CD14-positive monocyte (primary cell): ENCODE measurements around the gene SMIM29. TPM values are rescaled to one million over a fixed set of nuclear protein-coding genes. Genes with fewer than 3 reads are reported as not detected.

Experiments used
- DNase-seq, 3 donors: peaks; one replicate each; pipeline ENCODE4 v3.0.0-alpha.2; 2011 to 2022
- H2AFZ ChIP-seq: 2 replicates; pipeline ENCODE4 v1.6.0; 2012; ENCODE audit warnings: mild to moderate bottlenecking, low read depth, low read length, inconsistent platforms; ENCODE audit not compliant: insufficient read depth, poor library complexity, severe bottlenecking
- H3K27ac ChIP-seq, 2 donors: 1 replicate in 1 of 2; 2 replicates in 1 of 2; pipeline ENCODE4 v1.5.1; 2012 to 2013; ENCODE audit warnings: low read length in 2 of 2, control low read depth in 1 of 2, inconsistent platforms in 1 of 2, low read depth in 1 of 2, mild to moderate bottlenecking in 1 of 2
- H3K27me3 ChIP-seq, 2 donors: one replicate each; pipeline versions ENCODE4 v1.6.0 to v1.6.1; 2011 to 2013; ENCODE audit warnings: low read length in 2 of 2; ENCODE audit not compliant: control insufficient read depth in 2 of 2, insufficient read depth in 2 of 2
- H3K36me3 ChIP-seq, 2 donors: replicated peaks in 1 of 2; 1 replicate in 1 of 2; 2 replicates in 1 of 2; pipeline versions ENCODE4 v1.5.1 to v1.6.1; 2012 to 2013; ENCODE audit warnings: low read length in 2 of 2, control low read depth in 1 of 2, inconsistent platforms in 1 of 2, mild to moderate bottlenecking in 1 of 2; ENCODE audit not compliant: insufficient read depth in 2 of 2, control insufficient read depth in 1 of 2
- H3K4me1 ChIP-seq, 2 donors: 1 replicate in 1 of 2; 2 replicates in 1 of 2; pipeline versions ENCODE4 v1.5.1 to v1.6.1; 2012 to 2013; ENCODE audit warnings: low read length in 2 of 2, control low read depth in 1 of 2, inconsistent platforms in 1 of 2, mild to moderate bottlenecking in 1 of 2, moderate library complexity in 1 of 2; ENCODE audit not compliant: insufficient read depth in 2 of 2, control insufficient read depth in 1 of 2
- H3K4me2 ChIP-seq: replicated peaks from 2 replicates; pipeline ENCODE3; 2012; ENCODE audit warnings: low read length, moderate library complexity, mild to moderate bottlenecking; ENCODE audit not compliant: poor library complexity, severe bottlenecking; ENCODE audit errors: extremely low read depth
- H3K4me3 ChIP-seq, 3 experiments: fragments of 200-600 bp in 1 of 3; sonication (generic) in 1 of 3; replicated peaks in 1 of 3; 1 replicate in 2 of 3; 2 replicates in 1 of 3; pipeline ENCODE4 v1.5.1; 2011 to 2013; ENCODE audit warnings: low read length in 3 of 3, mild to moderate bottlenecking in 3 of 3, control low read depth in 2 of 3, low read depth in 2 of 3, inconsistent platforms in 1 of 3, moderate library complexity in 1 of 3
- H3K79me2 ChIP-seq: 2 replicates; pipeline ENCODE4 v1.6.0; 2012; ENCODE audit warnings: mild to moderate bottlenecking, control low read depth, inconsistent platforms, low read length, moderate library complexity; ENCODE audit not compliant: insufficient read depth
- H3K9ac ChIP-seq: 2 replicates; pipeline ENCODE4 v1.6.0; 2017; ENCODE audit warnings: low read length, mild to moderate bottlenecking; ENCODE audit not compliant: insufficient read depth, poor library complexity, severe bottlenecking
- H3K9me3 ChIP-seq, 2 donors: replicated peaks in 1 of 2; 1 replicate in 1 of 2; 2 replicates in 1 of 2; pipeline versions ENCODE4 v1.5.1 to v1.6.1; 2012 to 2013; ENCODE audit warnings: low read length in 2 of 2, control low read depth in 1 of 2; ENCODE audit not compliant: control insufficient read depth in 1 of 2, insufficient read depth in 1 of 2
- H4K20me1 ChIP-seq: 2 replicates; pipeline ENCODE4 v1.6.0; 2012; ENCODE audit warnings: mild to moderate bottlenecking, low read length, control low read depth, moderate library complexity; ENCODE audit not compliant: insufficient read depth
- H3K27ac Mint-ChIP-seq, 7 donors: one replicate each; pipeline ENCODE4 v1.8.0; 2020; ENCODE audit warnings: mild to moderate bottlenecking in 7 of 7, mixed read lengths in 7 of 7, moderate library complexity in 6 of 7, inconsistent platforms in 2 of 7
- H3K27me3 Mint-ChIP-seq, 3 donors: one replicate each; pipeline ENCODE4 v1.8.0; 2021 to 2022; ENCODE audit warnings: low read depth in 3 of 3, mild to moderate bottlenecking in 3 of 3, mixed read lengths in 3 of 3, moderate library complexity in 3 of 3, inconsistent platforms in 1 of 3
- H3K36me3 Mint-ChIP-seq, 2 donors: one replicate each; pipeline ENCODE4 v1.8.0; 2020; ENCODE audit warnings: mixed read lengths in 2 of 2, inconsistent platforms in 1 of 2, mild to moderate bottlenecking in 1 of 2
- H3K4me1 Mint-ChIP-seq: one replicate; pipeline ENCODE4 v1.8.0; 2020; ENCODE audit warnings: mild to moderate bottlenecking, mixed read lengths
- H3K4me3 Mint-ChIP-seq, 2 donors: one replicate each; pipeline ENCODE4 v1.8.0; 2020; ENCODE audit warnings: mild to moderate bottlenecking in 2 of 2, mixed read lengths in 2 of 2, moderate library complexity in 1 of 2
- H3K9me3 Mint-ChIP-seq, 7 donors: one replicate each; pipeline ENCODE4 v1.8.0; 2020 to 2022; ENCODE audit warnings: mixed read lengths in 7 of 7, mild to moderate bottlenecking in 6 of 7, moderate library complexity in 6 of 7, inconsistent platforms in 2 of 7
- CTCF ChIP-seq: fragments of 200-600 bp; IDR thresholded peaks from one replicate; pipeline ENCODE4 v1.8.0; 2022; ENCODE audit warnings: antibody characterized with exemption, mild to moderate bottlenecking
- WGBS: methylation state at CpG from one replicate; pipeline ENCODE4 v1.1.5; 2013; ENCODE audit warnings: missing lambda C conversion rate; ENCODE audit not compliant: insufficient coverage; 5-methylcytosine and 5-hydroxymethylcytosine counted together
- intact Hi-C, 2 donors: fragments of 100-400 bp; cut with micrococcal nuclease; formaldehyde crosslinking; loops; one replicate each; pipeline versions ENCODE4 v1.15.0 to v1.15.1; 2023
- polyA plus RNA-seq, 3 donors: library from polyadenylated mRNA; depleted of rRNA in 1 of 3; unstranded in 2 of 3; stranded (reverse) in 1 of 3; fragments of 300-500 nt in 2 of 3; fragments of >200 nt in 1 of 3; fragmentation: Illumina TruSeq in 2 of 3; gene quantifications; 1 replicate in 2 of 3; 2 replicates in 1 of 3; pipeline ENCODE4 v1.2.3, GENCODE V29; 2012 to 2021

Gene SMIM29
- polyA plus RNA-seq, 3 donors: 57.2 to 66.7 (median 60.5) TPM

DNA sequence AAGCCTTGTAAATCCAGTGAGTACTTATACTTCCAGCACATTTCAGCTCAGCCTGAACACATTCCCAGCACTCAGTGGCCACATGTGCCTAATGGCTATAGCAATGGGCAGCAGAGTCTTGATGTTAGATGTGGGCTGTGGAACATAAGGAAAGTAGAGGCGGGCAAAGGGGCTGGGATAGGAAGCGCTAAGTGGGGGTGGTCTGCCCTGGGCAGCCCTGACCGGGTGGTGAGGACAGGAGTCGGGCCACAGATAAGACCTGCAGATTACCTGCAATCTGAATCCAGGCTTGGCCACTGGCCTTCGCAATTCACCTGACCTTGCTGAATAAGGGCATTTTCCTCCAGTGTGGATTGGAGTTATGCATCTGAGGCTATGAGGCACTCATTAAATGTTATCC lies 23.3 kb downstream of the SMIM29 start:
- peaks cover 48% of the 10 kb centered on the region for H3K4me1 Mint-ChIP-seq
- H3K9ac ChIP-seq: no peak overlapping the region
- H2AFZ ChIP-seq: no peak overlapping the region
- no peak for TF ChIP-seq CTCF
- H3K27ac ChIP-seq: no peak overlapping the region
- peaks cover 28 to 33% of the 10 kb centered on the region in 2 donors for H3K4me1 ChIP-seq
- no peaks in the 10 kb centered on the region for H3K9me3 ChIP-seq
- no peaks in the 10 kb centered on the region for H3K27me3 ChIP-seq
- 95% methylated on average over 4 of the region's 5 CpGs for WGBS
- H3K4me2 ChIP-seq: no peak overlapping the region
- H3K4me3 Mint-ChIP-seq: no peak overlapping the region
- H3K79me2 ChIP-seq: no peaks in the 10 kb centered on the region
- intact Hi-C loops: no loop called here
- H3K36me3 ChIP-seq: no peaks in the 10 kb centered on the region
- H3K27me3 Mint-ChIP-seq: peaks cover 0 to 10% (median 0%) of the 10 kb centered on the region in 3 donors
- H3K36me3 Mint-ChIP-seq: peaks cover 0 to 2% of the 10 kb centered on the region in 2 donors
- H4K20me1 ChIP-seq: no peaks in the 10 kb centered on the region
- H3K9me3 Mint-ChIP-seq: peaks cover 0 to 2% (median 0%) of the 10 kb centered on the region in 7 donors
- H3K27ac Mint-ChIP-seq: peak overlapping the region in 5 of 7 donors; percentile 6 to 93 (median 83)
- no peak for DNase-seq
- no peak overlapping the region for H3K4me3 ChIP-seq

GRCh38 chr6:34223956-34224940 lies 24.6 kb downstream of the SMIM29 start:
- H3K27me3 Mint-ChIP-seq: peaks cover 0 to 7% (median 5%) of the 10 kb centered on the region in 3 donors

More at GRCh38 chr6:34223956-34224940, 24.6 kb downstream of the SMIM29 start:
- Mint-ChIP-seq H3K4me3 (peak overlapping the region; percentile 67 to 69), H3K36me3 (no peaks in the 10 kb centered on the region), H3K9me3 (no peaks in the 10 kb centered on the region), H3K27ac (peak overlapping the region; percentile 91 to 97 (median 95)), H3K4me1 (peaks cover 51% of the 10 kb centered on the region)
- Histone ChIP-seq H3K9ac (peak overlapping the region; percentile 96), H3K79me2 (no peaks in the 10 kb centered on the region), H2AFZ (peak overlapping the region; percentile 73), H3K9me3 (no peaks in the 10 kb centered on the region), H3K4me2 (peak overlapping the region; percentile 59), H3K4me3 (peak overlapping the region; percentile 43 to 65 (median 51)), H3K36me3 (no peaks in the 10 kb centered on the region), H4K20me1 (no peaks in the 10 kb centered on the region), H3K27me3 (no peaks in the 10 kb centered on the region), H3K27ac (peak overlapping the region; percentile 98 to 99), H3K4me1 (peaks cover 28 to 32% of the 10 kb centered on the region in 2 donors)
- no peak for TF ChIP-seq CTCF
- peak; percentile 99 to 100 (median 99) for DNase-seq
- intact Hi-C loops: loop anchor here in 1 of 2 donors (1.0 kb wide), 1 partner anchor 12 kb away; the partner anchor contains the start of gene HMGA1
- WGBS: under 1% methylated on average over 40 of the region's 55 CpGs
